HepG2 (cell line): ENCODE data around the gene MIEF1. TPM values are rescaled to one million over a fixed set of nuclear protein-coding genes. Genes with fewer than 3 reads are reported as not detected.

Experiments
- ATF6 ChIP-seq: sonication (generic); formaldehyde crosslinking; conservative IDR thresholded peaks from 2 replicates; pipeline ENCODE4 v1.4.0; 2020; ENCODE audit warnings: missing genetic modification reagents
- BCL3 ChIP-seq: sonication (generic); formaldehyde crosslinking; IDR thresholded peaks from 2 replicates; pipeline ENCODE4 v1.5.1; 2020; ENCODE audit warnings: mild to moderate bottlenecking, missing genetic modification reagents, moderate library complexity
- BHLHE40 ChIP-seq: IDR thresholded peaks from 2 replicates; pipeline ENCODE4 v1.6.1; 2011; ENCODE audit warnings: low read length, improper control_type of control experiment
- GABPA ChIP-seq, 2 experiments: IDR thresholded peaks; 2 replicates each; pipeline ENCODE4 v1.6.1; 2011 to 2016; ENCODE audit warnings: low read depth in 2 of 2, low read length in 1 of 2, missing biosample characterization in 1 of 2, missing genetic modification characterization in 1 of 2
- KAT8 ChIP-seq: IDR thresholded peaks from 2 replicates; pipeline ENCODE4 v1.6.1; 2016; ENCODE audit warnings: missing genetic modification reagents, missing compliant biosample characterization
- MEIS2 ChIP-seq: sonication (generic); formaldehyde crosslinking; IDR thresholded peaks from 2 replicates; pipeline ENCODE4 v1.9.0; 2021; ENCODE audit warnings: mild to moderate bottlenecking, missing genetic modification reagents
- NFE2L2 ChIP-seq: fragments of 150-350 bp; IDR thresholded peaks from 2 replicates; pipeline ENCODE4 v1.6.1; 2014; ENCODE audit warnings: low read length
- NR2F2 ChIP-seq: IDR thresholded peaks from 2 replicates; pipeline ENCODE4 v1.6.1; 2012; ENCODE audit warnings: low read depth, inconsistent platforms, borderline replicate concordance
- PCBP1 ChIP-seq: fragments of 200-400 bp; formaldehyde crosslinking; IDR thresholded peaks from 2 replicates; pipeline ENCODE4 v1.6.1; 2017; ENCODE audit warnings: mild to moderate bottlenecking, low read depth, low read length, borderline replicate concordance
- SYNCRIP ChIP-seq: fragments of 200-400 bp; formaldehyde crosslinking; IDR thresholded peaks from 2 replicates; pipeline ENCODE4 v1.6.1; 2018; ENCODE audit warnings: mild to moderate bottlenecking, low read depth, low read length; ENCODE audit not compliant: insufficient read depth
- ZNF343 ChIP-seq: sonication (generic); formaldehyde crosslinking; IDR thresholded peaks from 2 replicates; pipeline ENCODE4 v1.4.0; 2020; ENCODE audit warnings: mild to moderate bottlenecking, missing genetic modification reagents
- ZNF878 ChIP-seq: sonication (generic); formaldehyde crosslinking; IDR thresholded peaks from 2 replicates; pipeline ENCODE4 v1.8.1; 2023; ENCODE audit warnings: mild to moderate bottlenecking, missing genetic modification reagents, moderate library complexity
- polyA plus RNA-seq, 8 experiments: library from polyadenylated mRNA; depleted of rRNA in 3 of 8; stranded (reverse) in 7 of 8; unstranded in 1 of 8; fragments of >200 nt; fragmentation: Illumina TruSeq in 4 of 8; extraction: Trizol in 4 of 8; gene quantifications; 2 replicates each; pipeline versions ENCODE4 v1.2.1 to v1.2.3, GENCODE V29; 2011 to 2016; ENCODE audit warnings: low read depth in 4 of 8, missing spikeins in 1 of 8, mixed read lengths in 1 of 8; ENCODE audit not compliant: insufficient read depth in 1 of 8
- total RNA-seq, 5 experiments: library from RNA; depleted of rRNA; stranded (reverse); fragments of >200 nt; fragmentation: Illumina TruSeq; extraction: Trizol; gene quantifications; 2 replicates each; pipeline ENCODE4 v1.2.3, GENCODE V29; 2016; ENCODE audit warnings: low read depth in 1 of 5
- TF ChIP-seq, protein P1 (sequence below): sonication (generic); formaldehyde crosslinking; IDR thresholded peaks from 2 replicates; pipeline ENCODE4 v1.4.0; 2020; ENCODE audit warnings: missing genetic modification reagents, borderline replicate concordance
- TF ChIP-seq, protein P2 (sequence below): sonication (generic); formaldehyde crosslinking; IDR thresholded peaks from 2 replicates; pipeline ENCODE4 v1.4.0; 2020; ENCODE audit warnings: missing genetic modification reagents
- TF ChIP-seq, protein P3 (sequence below): fragments of 450-650 bp; IDR thresholded peaks from 2 replicates; pipeline ENCODE4 v1.6.1; 2017

The MIEF1 gene
- total and polyA plus RNA-seq, 2 of the 13 experiments (the other 11 are each of a cell fraction or from before 2014, with no cell fraction given), result 21.7 to 34.8 TPM

DNA sequence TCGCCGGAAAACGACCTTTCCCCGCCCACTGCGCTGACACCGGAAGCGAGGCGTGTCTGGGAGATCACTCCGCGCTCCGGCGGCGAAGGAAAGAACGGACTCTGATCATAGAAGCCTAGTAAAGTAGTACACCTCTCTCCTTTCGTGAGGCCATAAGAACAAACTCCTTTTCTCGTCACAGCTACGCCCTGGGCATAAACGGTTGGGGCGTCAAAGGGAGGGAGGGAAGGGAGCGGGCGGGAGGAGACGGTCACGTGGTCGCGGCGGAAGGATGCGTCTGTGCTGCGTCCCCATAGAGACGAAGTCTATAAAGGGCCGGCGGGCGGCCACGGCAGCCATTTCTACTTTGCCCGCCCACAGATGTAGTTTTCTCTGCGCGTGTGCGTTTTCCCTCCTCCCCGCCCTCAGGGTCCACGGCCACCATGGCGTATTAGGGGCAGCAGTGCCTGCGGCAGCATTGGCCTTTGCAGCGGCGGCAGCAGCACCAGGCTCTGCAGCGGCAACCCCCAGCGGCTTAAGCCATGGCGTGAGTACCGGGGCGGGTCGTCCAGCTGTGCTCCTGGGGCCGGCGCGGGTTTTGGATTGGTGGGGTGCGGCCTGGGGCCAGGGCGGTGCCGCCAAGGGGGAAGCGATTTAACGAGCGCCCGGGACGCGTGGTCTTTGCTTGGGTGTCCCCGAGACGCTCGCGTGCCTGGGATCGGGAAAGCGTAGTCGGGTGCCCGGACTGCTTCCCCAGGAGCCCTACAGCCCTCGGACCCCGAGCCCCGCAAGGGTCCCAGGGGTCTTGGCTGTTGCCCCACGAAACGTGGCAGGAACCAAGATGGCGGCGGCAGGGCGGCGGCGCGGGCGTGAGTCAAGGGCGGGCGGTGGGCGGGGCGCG is 18.4 kb downstream of the MIEF1 start, which contains the start of gene ATF4 (continued):
- TF ChIP-seq ATF6 (CRISPR knock-in tag) (no peak), ZNF343 (CRISPR knock-in tag) (0 out of 2 replicates have a peak, but pooled peaks have one; percentile 26), PCBP1 (peak; percentile 100), KAT8 (peak; percentile 77), NFE2L2 (no peak), ZNF878 (peak; percentile 91), BHLHE40 (0 out of 2 replicates have a peak, but pooled peaks have one; percentile 2), SYNCRIP (no peak), NR2F2 (peak; percentile 48; the same call in 1 of the 2 replicates), GABPA (IDR thresholded peaks at IDR 0.05; ENCODE audit: low read depth, low read length) (peak; percentile 72), GABPA (CRISPR knock-in tag; IDR thresholded peaks at IDR 0.05; ENCODE audit: low read depth) (peak; percentile 96), BCL3 (CRISPR knock-in tag) (peak; percentile 76), MEIS2 (CRISPR knock-in tag) (peak; percentile 70; the same call in 1 of the 2 replicates)
- TF ChIP-seq, protein P1, sequence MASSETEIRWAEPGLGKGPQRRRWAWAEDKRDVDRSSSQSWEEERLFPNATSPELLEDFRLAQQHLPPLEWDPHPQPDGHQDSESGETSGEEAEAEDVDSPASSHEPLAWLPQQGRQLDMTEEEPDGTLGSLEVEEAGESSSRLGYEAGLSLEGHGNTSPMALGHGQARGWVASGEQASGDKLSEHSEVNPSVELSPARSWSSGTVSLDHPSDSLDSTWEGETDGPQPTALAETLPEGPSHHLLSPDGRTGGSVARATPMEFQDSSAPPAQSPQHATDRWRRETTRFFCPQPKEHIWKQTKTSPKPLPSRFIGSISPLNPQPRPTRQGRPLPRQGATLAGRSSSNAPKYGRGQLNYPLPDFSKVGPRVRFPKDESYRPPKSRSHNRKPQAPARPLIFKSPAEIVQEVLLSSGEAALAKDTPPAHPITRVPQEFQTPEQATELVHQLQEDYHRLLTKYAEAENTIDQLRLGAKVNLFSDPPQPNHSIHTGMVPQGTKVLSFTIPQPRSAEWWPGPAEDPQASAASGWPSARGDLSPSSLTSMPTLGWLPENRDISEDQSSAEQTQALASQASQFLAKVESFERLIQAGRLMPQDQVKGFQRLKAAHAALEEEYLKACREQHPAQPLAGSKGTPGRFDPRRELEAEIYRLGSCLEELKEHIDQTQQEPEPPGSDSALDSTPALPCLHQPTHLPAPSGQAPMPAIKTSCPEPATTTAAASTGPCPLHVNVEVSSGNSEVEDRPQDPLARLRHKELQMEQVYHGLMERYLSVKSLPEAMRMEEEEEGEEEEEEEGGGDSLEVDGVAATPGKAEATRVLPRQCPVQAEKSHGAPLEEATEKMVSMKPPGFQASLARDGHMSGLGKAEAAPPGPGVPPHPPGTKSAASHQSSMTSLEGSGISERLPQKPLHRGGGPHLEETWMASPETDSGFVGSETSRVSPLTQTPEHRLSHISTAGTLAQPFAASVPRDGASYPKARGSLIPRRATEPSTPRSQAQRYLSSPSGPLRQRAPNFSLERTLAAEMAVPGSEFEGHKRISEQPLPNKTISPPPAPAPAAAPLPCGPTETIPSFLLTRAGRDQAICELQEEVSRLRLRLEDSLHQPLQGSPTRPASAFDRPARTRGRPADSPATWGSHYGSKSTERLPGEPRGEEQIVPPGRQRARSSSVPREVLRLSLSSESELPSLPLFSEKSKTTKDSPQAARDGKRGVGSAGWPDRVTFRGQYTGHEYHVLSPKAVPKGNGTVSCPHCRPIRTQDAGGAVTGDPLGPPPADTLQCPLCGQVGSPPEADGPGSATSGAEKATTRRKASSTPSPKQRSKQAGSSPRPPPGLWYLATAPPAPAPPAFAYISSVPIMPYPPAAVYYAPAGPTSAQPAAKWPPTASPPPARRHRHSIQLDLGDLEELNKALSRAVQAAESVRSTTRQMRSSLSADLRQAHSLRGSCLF, result peak; percentile 86
- TF ChIP-seq, protein P2, sequence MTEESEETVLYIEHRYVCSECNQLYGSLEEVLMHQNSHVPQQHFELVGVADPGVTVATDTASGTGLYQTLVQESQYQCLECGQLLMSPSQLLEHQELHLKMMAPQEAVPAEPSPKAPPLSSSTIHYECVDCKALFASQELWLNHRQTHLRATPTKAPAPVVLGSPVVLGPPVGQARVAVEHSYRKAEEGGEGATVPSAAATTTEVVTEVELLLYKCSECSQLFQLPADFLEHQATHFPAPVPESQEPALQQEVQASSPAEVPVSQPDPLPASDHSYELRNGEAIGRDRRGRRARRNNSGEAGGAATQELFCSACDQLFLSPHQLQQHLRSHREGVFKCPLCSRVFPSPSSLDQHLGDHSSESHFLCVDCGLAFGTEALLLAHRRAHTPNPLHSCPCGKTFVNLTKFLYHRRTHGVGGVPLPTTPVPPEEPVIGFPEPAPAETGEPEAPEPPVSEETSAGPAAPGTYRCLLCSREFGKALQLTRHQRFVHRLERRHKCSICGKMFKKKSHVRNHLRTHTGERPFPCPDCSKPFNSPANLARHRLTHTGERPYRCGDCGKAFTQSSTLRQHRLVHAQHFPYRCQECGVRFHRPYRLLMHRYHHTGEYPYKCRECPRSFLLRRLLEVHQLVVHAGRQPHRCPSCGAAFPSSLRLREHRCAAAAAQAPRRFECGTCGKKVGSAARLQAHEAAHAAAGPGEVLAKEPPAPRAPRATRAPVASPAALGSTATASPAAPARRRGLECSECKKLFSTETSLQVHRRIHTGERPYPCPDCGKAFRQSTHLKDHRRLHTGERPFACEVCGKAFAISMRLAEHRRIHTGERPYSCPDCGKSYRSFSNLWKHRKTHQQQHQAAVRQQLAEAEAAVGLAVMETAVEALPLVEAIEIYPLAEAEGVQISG (CRISPR knock-in tag), result peak; percentile 82
- TF ChIP-seq, protein P3, sequence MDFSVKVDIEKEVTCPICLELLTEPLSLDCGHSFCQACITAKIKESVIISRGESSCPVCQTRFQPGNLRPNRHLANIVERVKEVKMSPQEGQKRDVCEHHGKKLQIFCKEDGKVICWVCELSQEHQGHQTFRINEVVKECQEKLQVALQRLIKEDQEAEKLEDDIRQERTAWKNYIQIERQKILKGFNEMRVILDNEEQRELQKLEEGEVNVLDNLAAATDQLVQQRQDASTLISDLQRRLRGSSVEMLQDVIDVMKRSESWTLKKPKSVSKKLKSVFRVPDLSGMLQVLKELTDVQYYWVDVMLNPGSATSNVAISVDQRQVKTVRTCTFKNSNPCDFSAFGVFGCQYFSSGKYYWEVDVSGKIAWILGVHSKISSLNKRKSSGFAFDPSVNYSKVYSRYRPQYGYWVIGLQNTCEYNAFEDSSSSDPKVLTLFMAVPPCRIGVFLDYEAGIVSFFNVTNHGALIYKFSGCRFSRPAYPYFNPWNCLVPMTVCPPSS, result no peak
